IMR-90 (cell line): Measurements from ENCODE around the gene C1QTNF9B. TPM values are rescaled to one million over a fixed set of nuclear protein-coding genes. Genes with fewer than 3 reads are reported as not detected.

Source experiments
- ATAC-seq: fragments of 200-7000 bp; cut with Tn5 transposase; 2 replicates; pipeline ENCODE4 v1.9.1; 2020; ENCODE audit warnings: low read depth, mild to moderate bottlenecking, moderate library complexity
- BruUV-seq: library from RNA; stranded (reverse); fragments of 400-500 nt; replicated peaks from 2 replicates; lab custom pipeline; 2021; lab: Mats Ljungman, UMichigan
- CTCF ChIA-PET: fragments of 300-600 bp; formaldehyde crosslinking; extraction: SDS; loops from one replicate; lab custom pipeline; 2021; ENCODE audit warnings: antibody characterized with exemption; lab: Yijun Ruan, JAX
- POLR2A ChIA-PET: fragments of 300-600 bp; sonication (Branson Sonifier 250); formaldehyde crosslinking; loops from one replicate; lab custom pipeline; 2022; ENCODE audit warnings: antibody characterized with exemption; ENCODE audit not compliant: unreplicated experiment; lab: Charles Lee
- DNase-seq: peaks from one replicate; pipeline ENCODE4 v3.0.0; 2013
- H2AFZ ChIP-seq: replicated peaks from 2 replicates; pipeline ENCODE3; 2013; ENCODE audit warnings: low read length, mild to moderate bottlenecking; ENCODE audit not compliant: poor library complexity
- H2AK5ac ChIP-seq: 2 replicates; pipeline ENCODE4 v1.6.1; 2013; ENCODE audit warnings: low read depth, low read length, inconsistent platforms
- H2AK9ac ChIP-seq: replicated peaks from 2 replicates; pipeline ENCODE3; 2013; ENCODE audit warnings: mild to moderate bottlenecking, low read depth, low read length, moderate library complexity; ENCODE audit not compliant: poor library complexity
- H2BK120ac ChIP-seq: 2 replicates; pipeline ENCODE4 v1.6.1; 2013; ENCODE audit warnings: low read depth, low read length, inconsistent platforms
- H2BK15ac ChIP-seq: 3 replicates; pipeline ENCODE4 v1.6.1; 2013; ENCODE audit warnings: low read depth, low read length, inconsistent platforms
- H2BK20ac ChIP-seq: 2 replicates; pipeline ENCODE4 v1.6.1; 2013; ENCODE audit warnings: low read depth, mild to moderate bottlenecking, inconsistent platforms, low read length, moderate library complexity
- H2BK5ac ChIP-seq: 2 replicates; pipeline ENCODE4 v1.6.1; 2013; ENCODE audit warnings: mild to moderate bottlenecking, low read depth, low read length, inconsistent platforms; ENCODE audit not compliant: poor library complexity, severe bottlenecking
- H3K14ac ChIP-seq: replicated peaks from 2 replicates; pipeline ENCODE4 v1.6.1; 2013; ENCODE audit warnings: low read depth, low read length, inconsistent platforms
- H3K18ac ChIP-seq: 2 replicates; pipeline ENCODE4 v1.6.1; 2013; ENCODE audit warnings: low read depth, low read length, control low read depth
- H3K23ac ChIP-seq: 2 replicates; pipeline ENCODE4 v1.6.1; 2013; ENCODE audit warnings: low read depth, low read length, inconsistent platforms
- H3K27ac ChIP-seq: 2 replicates; pipeline ENCODE4 v1.5.1; 2013; ENCODE audit warnings: mild to moderate bottlenecking, control low read depth, low read length; ENCODE audit not compliant: insufficient read depth
- H3K27me3 ChIP-seq: 2 replicates; pipeline ENCODE4 v1.6.1; 2013; ENCODE audit warnings: low read length; ENCODE audit not compliant: control insufficient read depth, insufficient read depth
- H3K36me3 ChIP-seq: 2 replicates; pipeline ENCODE4 v1.6.1; 2013; ENCODE audit warnings: low read length, mixed read lengths; ENCODE audit not compliant: control insufficient read depth, insufficient read depth
- H3K4ac ChIP-seq: 2 replicates; pipeline ENCODE4 v1.6.1; 2013; ENCODE audit warnings: low read depth, low read length, inconsistent platforms
- H3K4me1 ChIP-seq: 2 replicates; pipeline ENCODE4 v1.6.1; 2013; ENCODE audit warnings: low read length, mixed read lengths; ENCODE audit not compliant: control insufficient read depth, insufficient read depth
- H3K4me2 ChIP-seq: 2 replicates; pipeline ENCODE4 v1.6.1; 2013; ENCODE audit warnings: low read depth, mild to moderate bottlenecking, control low read depth, low read length, moderate library complexity
- H3K4me3 ChIP-seq: 2 replicates; pipeline ENCODE4 v1.5.1; 2013; ENCODE audit warnings: low read depth, mild to moderate bottlenecking, control low read depth, low read length, moderate library complexity; ENCODE audit not compliant: insufficient read depth
- H3K56ac ChIP-seq: 2 replicates; pipeline ENCODE4 v1.6.1; 2013; ENCODE audit warnings: low read length, inconsistent platforms; ENCODE audit not compliant: insufficient read depth; ENCODE audit errors: extremely low read depth
- H3K79me1 ChIP-seq, 2 experiments: 2 replicates each; pipeline ENCODE4 v1.6.1; 2013; ENCODE audit warnings: low read length in 2 of 2, inconsistent platforms in 1 of 2, low read depth in 1 of 2
- H3K9ac ChIP-seq: 2 replicates; pipeline ENCODE4 v1.6.1; 2013; ENCODE audit warnings: low read depth, low read length, control low read depth
- H3K9me1 ChIP-seq: 2 replicates; pipeline ENCODE4 v1.6.1; 2013; ENCODE audit warnings: low read length, inconsistent platforms; ENCODE audit not compliant: insufficient read depth
- H3K9me3 ChIP-seq: 2 replicates; pipeline ENCODE4 v1.6.1; 2013; ENCODE audit warnings: low read length; ENCODE audit not compliant: control insufficient read depth, insufficient read depth
- H4K20me1 ChIP-seq: 2 replicates; pipeline ENCODE4 v1.6.1; 2013; ENCODE audit warnings: low read length, inconsistent platforms; ENCODE audit not compliant: insufficient read depth
- H4K5ac ChIP-seq: 2 replicates; pipeline ENCODE4 v1.6.1; 2013; ENCODE audit warnings: mild to moderate bottlenecking, low read depth, low read length, control low read depth
- H4K8ac ChIP-seq, 2 experiments: 2 replicates each; pipeline ENCODE4 v1.6.1; 2013; ENCODE audit warnings: low read depth in 2 of 2, low read length in 2 of 2, control low read depth in 1 of 2, inconsistent platforms in 1 of 2
- H4K91ac ChIP-seq: 2 replicates; pipeline ENCODE4 v1.6.1; 2013; ENCODE audit warnings: low read depth, low read length, inconsistent platforms; ENCODE audit not compliant: insufficient read depth
- BHLHE40 ChIP-seq: fragments of 150-350 bp; IDR thresholded peaks from 2 replicates; pipeline ENCODE4 v1.6.1; 2016; ENCODE audit warnings: mild to moderate bottlenecking, low read depth, low read length
- CEBPB ChIP-seq: IDR thresholded peaks from 2 replicates; pipeline ENCODE4 v1.6.1; 2012; ENCODE audit warnings: low read depth, low read length, improper control_type of control experiment
- CHD1 ChIP-seq: IDR thresholded peaks from 2 replicates; pipeline ENCODE4 v1.6.1; 2012; ENCODE audit warnings: low read depth, low read length, improper control_type of control experiment
- CTCF ChIP-seq: conservative IDR thresholded peaks from 2 replicates; pipeline ENCODE4 v1.5.1; 2012; ENCODE audit warnings: mild to moderate bottlenecking, low read depth, low read length, improper control_type of control experiment
- ELK1 ChIP-seq: fragments of 150-350 bp; IDR thresholded peaks from 2 replicates; pipeline ENCODE4 v1.6.1; 2016; ENCODE audit warnings: low read depth, mild to moderate bottlenecking, low read length, moderate library complexity, borderline replicate concordance
- FOS ChIP-seq: fragments of 150-350 bp; IDR thresholded peaks from 2 replicates; pipeline ENCODE4 v1.6.1; 2016; ENCODE audit warnings: low read depth, low read length
- MAFK ChIP-seq: IDR thresholded peaks from 2 replicates; pipeline ENCODE4 v1.6.1; 2012; ENCODE audit warnings: low read depth, low read length, improper control_type of control experiment
- MAZ ChIP-seq: IDR thresholded peaks from 2 replicates; pipeline ENCODE4 v1.6.1; 2012; ENCODE audit warnings: low read depth, mild to moderate bottlenecking, low read length, improper control_type of control experiment, moderate library complexity, borderline replicate concordance
- MXI1 ChIP-seq: IDR thresholded peaks from 2 replicates; pipeline ENCODE4 v1.6.1; 2012; ENCODE audit warnings: low read depth, mild to moderate bottlenecking, low read length, moderate library complexity, borderline replicate concordance
- NFE2L2 ChIP-seq: fragments of 150-350 bp; IDR thresholded peaks from 2 replicates; pipeline ENCODE4 v1.6.1; 2016; ENCODE audit warnings: low read depth, mild to moderate bottlenecking, low read length
- POLR2A ChIP-seq: IDR thresholded peaks from 2 replicates; pipeline ENCODE4 v1.6.1; 2012; ENCODE audit warnings: mild to moderate bottlenecking, low read depth, low read length
- RAD21 ChIP-seq: IDR thresholded peaks from 2 replicates; pipeline ENCODE4 v1.6.1; 2012; ENCODE audit warnings: low read length, improper control_type of control experiment
- RCOR1 ChIP-seq: IDR thresholded peaks from 2 replicates; pipeline ENCODE4 v1.6.1; 2012; ENCODE audit warnings: mild to moderate bottlenecking, low read length, improper control_type of control experiment; ENCODE audit not compliant: insufficient replicate concordance
- RFX5 ChIP-seq: IDR thresholded peaks from 2 replicates; pipeline ENCODE4 v1.8.0; 2012; ENCODE audit warnings: low read depth, mild to moderate bottlenecking, low read length, moderate library complexity
- SMC3 ChIP-seq: fragments of 150-350 bp; IDR thresholded peaks from 2 replicates; pipeline ENCODE4 v1.6.1; 2016; ENCODE audit warnings: low read depth, mild to moderate bottlenecking, antibody characterized with exemption, low read length, moderate library complexity
- USF2 ChIP-seq: fragments of 150-350 bp; IDR thresholded peaks from 2 replicates; pipeline ENCODE4 v1.6.1; 2017; ENCODE audit warnings: mild to moderate bottlenecking, antibody characterized with exemption, low read length, low read depth
- WGBS, 2 experiments: methylation state at CpG; one replicate each; pipeline versions ENCODE4 v1.1.5 to v1.1.7; 2013; ENCODE audit warnings: missing lambda C conversion rate in 2 of 2; ENCODE audit not compliant: insufficient read length in 1 of 2; ENCODE audit errors: extremely low coverage in 2 of 2; 5-methylcytosine and 5-hydroxymethylcytosine counted together
- dilution Hi-C: fragments of 300-500 bp; cut with HindIII; formaldehyde crosslinking; loops from one replicate; pipeline ENCODE4 v1.14.3; 2018; ENCODE audit warnings: low sequenced_read_pairs; ENCODE audit not compliant: unreplicated experiment
- in situ Hi-C: fragments of 300-500 bp; cut with MboI; formaldehyde crosslinking; loops from 3 replicates; pipeline ENCODE4 v1.14.3; 2019; ENCODE audit warnings: low sequenced_read_pairs, inconsistent platforms, mixed read lengths
- intact Hi-C: fragments of 100-400 bp; cut with micrococcal nuclease; formaldehyde crosslinking; loops from 2 replicates; pipeline ENCODE4 v1.10.0; 2022
- polyA plus RNA-seq, 3 experiments: library from polyadenylated mRNA; depleted of rRNA; stranded (reverse); fragments of >200 nt; gene quantifications; 2 replicates each; pipeline ENCODE4 v1.2.3, GENCODE V29; 2012; ENCODE audit warnings: low replicate concordance in 1 of 3
- total RNA-seq: library from RNA; depleted of rRNA; stranded (reverse); fragments of >200 nt; gene quantifications from 2 replicates; pipeline ENCODE4 v1.2.3, GENCODE V29; 2012

Gene C1QTNF9B
- total and polyA plus RNA-seq, 2 of the 4 experiments (the other 2 are of a cell fraction): 0.72 to 1.1 TPM

- Histone ChIP-seq H3K4me3 (no peak overlapping the region), H2BK5ac (no peak overlapping the region), H3K56ac (no peak overlapping the region), H4K91ac (no peak overlapping the region), H3K79me1 (peaks cover 0 to 3% of the 10 kb centered on the region in 2 experiments; a peak in 1 of 4 replicates), H3K9ac (no peak overlapping the region), H3K4me2 (no peak overlapping the region), H2BK120ac (no peak overlapping the region), H3K27ac (no peak overlapping the region), H2AFZ (no peak overlapping the region), H2AK5ac (no peak overlapping the region), H4K20me1 (no peaks in the 10 kb centered on the region), H3K9me3 (no peaks in the 10 kb centered on the region), H3K27me3 (no peaks in the 10 kb centered on the region), H2AK9ac (no peak overlapping the region), H3K4ac (no peak overlapping the region), H4K8ac (no peak overlapping the region), H2BK20ac (no peak overlapping the region), H3K14ac (no peak overlapping the region), H3K36me3 (peaks cover 7% of the 10 kb centered on the region), H3K18ac (no peak overlapping the region), H3K4me1 (no peaks in the 10 kb centered on the region; the same call in 1 of the 2 replicates), H4K5ac (no peak overlapping the region), H3K23ac (no peak overlapping the region), H2BK15ac (no peak overlapping the region), H3K9me1 (peaks cover 9% of the 10 kb centered on the region; the same call in 1 of the 2 replicates)
- ChIA-PET POLR2A (no interaction called here), CTCF (no interaction called here)
- BruUV-seq: no TSS peak
- dilution Hi-C loops: no loop called here
- in situ Hi-C loops: loop anchor here (25.0 kb wide), 1 partner anchor 515 kb away; no protein-coding TSS in a partner anchor
- intact Hi-C loops: no loop called here
- WGBS, 2 experiments: no CpG with 5 or more reads among the region's 4 CpGs
- no peak for DNase-seq
- no peak for ATAC-seq
- TF ChIP-seq RCOR1 (no peak), RFX5 (no peak), CTCF (no peak), FOS (no peak), RAD21 (no peak), BHLHE40 (no peak), POLR2A (no peak), MAFK (no peak), MAZ (no peak), CHD1 (no peak), CEBPB (no peak), MXI1 (no peak), NFE2L2 (no peak), USF2 (no peak), SMC3 (no peak), ELK1 (no peak)
Measured at GRCh38 chr13:23877286-23877685, 20.0 kb downstream of the C1QTNF9B start.
